CD4-positive, alpha-beta T cell (primary cell): ENCODE data around the gene WNT2. TPM values are rescaled to one million over a fixed set of nuclear protein-coding genes. Genes with fewer than 3 reads are reported as not detected.

Experiments used
- ATAC-seq: fragments of 200-7000 bp; cut with Tn5 transposase; one replicate; pipeline ENCODE4 v1.10.0; 2022; ENCODE audit warnings: mild to moderate bottlenecking; ENCODE audit not compliant: poor library complexity
- CTCF ChIA-PET: fragments of 350-600 bp; sonication (Branson Sonifier 250); formaldehyde crosslinking; loops from one replicate; lab custom pipeline; 2021; ENCODE audit warnings: antibody characterized with exemption, inconsistent platforms; lab: Charles Lee
- POLR2A ChIA-PET: fragments of 350-600 bp; sonication (Branson Sonifier 250); formaldehyde crosslinking; loops from one replicate; lab custom pipeline; 2021; ENCODE audit warnings: antibody characterized with exemption, inconsistent platforms; lab: Charles Lee
- DNase-seq, 14 experiments: peaks; one replicate each; pipeline ENCODE4 v3.0.0-alpha.2; 2013 to 2020; ENCODE audit warnings: mixed read lengths in 2 of 14
- H3K27ac ChIP-seq, 2 donors: one replicate each; pipeline versions ENCODE4 v1.5.1 to v1.7.0; 2013; ENCODE audit warnings: low read length in 2 of 2, low read depth in 1 of 2, mild to moderate bottlenecking in 1 of 2
- H3K27me3 ChIP-seq, 2 experiments: 1 replicate in 1 of 2; 2 replicates in 1 of 2; pipeline versions ENCODE4 v1.6.1 to v1.7.0; 2013; ENCODE audit warnings: low read length in 2 of 2, control low read depth in 1 of 2, mild to moderate bottlenecking in 1 of 2, moderate library complexity in 1 of 2; ENCODE audit not compliant: insufficient read depth in 2 of 2, control insufficient read depth in 1 of 2
- H3K36me3 ChIP-seq: one replicate; pipeline ENCODE4 v1.6.1; 2013; ENCODE audit warnings: low read length, control low read depth; ENCODE audit not compliant: insufficient read depth
- H3K4me1 ChIP-seq: one replicate; pipeline ENCODE4 v1.6.1; 2013; ENCODE audit warnings: low read length, control low read depth; ENCODE audit not compliant: insufficient read depth
- H3K4me3 ChIP-seq: one replicate; pipeline ENCODE4 v1.5.1; 2013; ENCODE audit warnings: mild to moderate bottlenecking, low read length, moderate library complexity
- H3K9me3 ChIP-seq, 2 experiments: 1 replicate in 1 of 2; 2 replicates in 1 of 2; pipeline versions ENCODE4 v1.6.1 to v1.7.0; 2013; ENCODE audit warnings: low read length in 2 of 2, mild to moderate bottlenecking in 2 of 2, control low read depth in 1 of 2, moderate library complexity in 1 of 2; ENCODE audit not compliant: control insufficient read depth in 1 of 2, insufficient read depth in 1 of 2
- H3K27ac Mint-ChIP-seq: one replicate; pipeline ENCODE4 v1.8.0; 2020; ENCODE audit warnings: mixed read lengths
- H3K27me3 Mint-ChIP-seq: one replicate; pipeline ENCODE4 v1.8.0; 2021; ENCODE audit warnings: mixed read lengths
- H3K36me3 Mint-ChIP-seq: one replicate; pipeline ENCODE4 v1.8.0; 2021; ENCODE audit warnings: low read depth, mixed read lengths
- H3K4me1 Mint-ChIP-seq: one replicate; pipeline ENCODE4 v1.8.0; 2021; ENCODE audit warnings: low read depth, mixed read lengths
- H3K4me3 Mint-ChIP-seq: one replicate; pipeline ENCODE4 v1.8.0; 2020; ENCODE audit warnings: mild to moderate bottlenecking, mixed read lengths
- H3K9me3 Mint-ChIP-seq: one replicate; pipeline ENCODE4 v1.8.0; 2020; ENCODE audit warnings: mixed read lengths
- intact Hi-C, 2 experiments: fragments of 100-400 bp; cut with DNase I in 1 of 2; cut with micrococcal nuclease in 1 of 2; formaldehyde crosslinking; loops; one replicate each; pipeline versions ENCODE4 v1.15.1 to v1.9.0; 2023 to 2025; cut with DNase I, micrococcal nuclease
- total RNA-seq, 174 experiments: library from RNA in 2 of 174; stranded (reverse) in 2 of 174; gene quantifications; one replicate each; pipeline ENCODE4 v1.2.3 and lab custom pipeline; 2021 to 2026
- TF ChIP-seq, protein P1 (sequence below): fragments of 200-600 bp; IDR thresholded peaks from one replicate; pipeline ENCODE4 v1.8.0; 2022; ENCODE audit warnings: antibody characterized with exemption, mild to moderate bottlenecking

The WNT2 gene
- total RNA-seq, 2 experiments from 2014 or later, result not detected

DNA sequence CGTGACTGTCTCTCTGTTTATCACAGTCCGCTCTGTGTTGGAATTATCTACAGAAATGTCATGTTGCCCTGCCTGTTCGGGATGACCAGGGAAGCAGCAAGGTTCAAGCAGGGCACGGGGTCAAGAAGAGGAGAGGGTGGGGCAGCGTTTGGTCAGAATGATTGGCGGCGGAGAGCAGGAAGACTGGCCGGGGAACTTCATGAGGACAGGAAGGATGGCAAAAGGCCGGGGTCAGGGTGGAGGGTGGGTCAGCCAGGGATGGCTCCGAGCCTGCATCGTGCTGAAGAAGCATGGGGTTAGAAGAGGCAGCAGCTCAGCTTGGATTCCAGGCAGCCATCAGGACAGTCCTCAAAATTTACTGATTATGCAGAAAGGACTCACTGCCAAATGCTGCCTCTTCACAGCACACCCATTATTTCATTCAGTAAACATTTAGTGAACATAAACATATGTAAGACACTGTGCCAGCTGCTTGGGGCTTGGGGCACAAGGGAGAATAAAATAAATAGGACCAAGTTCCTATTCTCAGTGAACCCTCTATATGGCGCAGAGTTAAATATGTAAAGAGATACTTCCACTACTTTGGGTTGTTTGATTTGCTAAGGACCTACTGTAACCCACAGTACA is 42.8 kb downstream of the WNT2 start:
- ATAC-seq (no peak), DNase-seq (no peak)
- intact Hi-C loops, result no loop called here
- Histone ChIP-seq H3K9me3 (peaks cover 0 to 5% of the 10 kb centered on the region in 2 experiments), H3K4me3 (no peak overlapping the region), H3K27ac (no peak overlapping the region), H3K36me3 (no peaks in the 10 kb centered on the region), H3K27me3 (no peaks in the 10 kb centered on the region), H3K4me1 (no peaks in the 10 kb centered on the region)
- ChIA-PET POLR2A (no interaction called here), CTCF (no interaction called here)
- peaks cover 15% of the 10 kb centered on the region for H3K27me3 Mint-ChIP-seq
- H3K4me3 Mint-ChIP-seq, result no peak overlapping the region
- TF ChIP-seq, protein P1, sequence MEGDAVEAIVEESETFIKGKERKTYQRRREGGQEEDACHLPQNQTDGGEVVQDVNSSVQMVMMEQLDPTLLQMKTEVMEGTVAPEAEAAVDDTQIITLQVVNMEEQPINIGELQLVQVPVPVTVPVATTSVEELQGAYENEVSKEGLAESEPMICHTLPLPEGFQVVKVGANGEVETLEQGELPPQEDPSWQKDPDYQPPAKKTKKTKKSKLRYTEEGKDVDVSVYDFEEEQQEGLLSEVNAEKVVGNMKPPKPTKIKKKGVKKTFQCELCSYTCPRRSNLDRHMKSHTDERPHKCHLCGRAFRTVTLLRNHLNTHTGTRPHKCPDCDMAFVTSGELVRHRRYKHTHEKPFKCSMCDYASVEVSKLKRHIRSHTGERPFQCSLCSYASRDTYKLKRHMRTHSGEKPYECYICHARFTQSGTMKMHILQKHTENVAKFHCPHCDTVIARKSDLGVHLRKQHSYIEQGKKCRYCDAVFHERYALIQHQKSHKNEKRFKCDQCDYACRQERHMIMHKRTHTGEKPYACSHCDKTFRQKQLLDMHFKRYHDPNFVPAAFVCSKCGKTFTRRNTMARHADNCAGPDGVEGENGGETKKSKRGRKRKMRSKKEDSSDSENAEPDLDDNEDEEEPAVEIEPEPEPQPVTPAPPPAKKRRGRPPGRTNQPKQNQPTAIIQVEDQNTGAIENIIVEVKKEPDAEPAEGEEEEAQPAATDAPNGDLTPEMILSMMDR, result no peak
- no peaks in the 10 kb centered on the region for H3K9me3 Mint-ChIP-seq
- no peaks in the 10 kb centered on the region for H3K4me1 Mint-ChIP-seq
- H3K27ac Mint-ChIP-seq, result no peak overlapping the region
- H3K36me3 Mint-ChIP-seq, result no peaks in the 10 kb centered on the region

DNA sequence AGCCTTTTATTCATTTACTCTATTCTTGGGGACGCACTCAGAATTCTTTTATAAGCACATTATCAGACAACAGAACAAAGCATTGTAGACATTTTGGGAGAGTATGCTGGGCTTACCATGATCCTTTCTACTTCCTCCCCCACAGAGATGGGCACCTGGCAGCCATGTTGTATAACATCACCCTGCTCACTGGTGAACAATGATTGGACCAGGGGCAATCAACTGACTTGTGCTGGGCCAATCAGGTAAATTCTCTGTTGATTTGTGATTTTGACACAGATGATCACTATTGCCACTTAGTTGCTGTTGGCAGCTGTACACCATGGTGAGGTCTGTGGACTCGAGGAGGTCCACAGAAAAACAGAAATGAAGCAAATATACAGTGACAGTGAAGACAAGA is 43.7 kb downstream of the WNT2 start:
- Mint-ChIP-seq H3K36me3 (no peaks in the 10 kb centered on the region), H3K9me3 (no peaks in the 10 kb centered on the region), H3K4me3 (no peak overlapping the region), H3K27me3 (peaks cover 19% of the 10 kb centered on the region), H3K27ac (no peak overlapping the region), H3K4me1 (no peaks in the 10 kb centered on the region)
- H3K4me3 ChIP-seq, result no peak overlapping the region
- no peak for ATAC-seq
- H3K9me3 ChIP-seq, result peaks cover 0 to 5% of the 10 kb centered on the region in 2 experiments
- CTCF ChIA-PET, result no interaction called here
- no peak for DNase-seq
- no peaks in the 10 kb centered on the region for H3K27me3 ChIP-seq
- TF ChIP-seq, protein P1, result no peak
- H3K36me3 ChIP-seq, result no peaks in the 10 kb centered on the region
- POLR2A ChIA-PET, result no interaction called here
- intact Hi-C loops, result no loop called here
- no peak overlapping the region for H3K27ac ChIP-seq
- H3K4me1 ChIP-seq, result no peaks in the 10 kb centered on the region

DNA sequence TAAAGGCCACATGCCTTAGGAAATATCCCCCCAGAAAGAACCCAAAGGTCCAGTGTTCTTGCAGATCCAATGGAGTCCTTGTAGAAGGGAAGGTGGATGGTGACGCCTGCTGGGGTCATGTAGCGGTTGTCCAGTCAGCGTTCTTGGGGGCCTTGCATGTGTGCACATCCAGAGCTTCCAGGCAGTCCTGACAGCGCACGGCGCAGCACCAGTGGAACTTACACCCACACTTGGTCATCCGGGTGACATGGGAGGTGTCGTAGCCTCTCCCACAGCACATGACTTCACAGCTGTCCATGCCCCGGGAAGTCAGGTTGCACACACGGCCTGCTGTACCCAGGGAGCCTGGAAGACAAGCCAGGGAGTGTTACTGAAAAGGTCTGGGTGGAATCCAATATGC is 44.8 kb downstream of the WNT2 start:
- Mint-ChIP-seq H3K4me3 (no peak overlapping the region), H3K27me3 (peaks cover 19% of the 10 kb centered on the region), H3K27ac (no peak overlapping the region), H3K36me3 (no peaks in the 10 kb centered on the region), H3K4me1 (no peaks in the 10 kb centered on the region), H3K9me3 (no peaks in the 10 kb centered on the region)
- DNase-seq, result no peak
- Histone ChIP-seq H3K9me3 (peaks cover 0 to 5% of the 10 kb centered on the region in 2 experiments), H3K4me1 (no peaks in the 10 kb centered on the region), H3K36me3 (no peaks in the 10 kb centered on the region), H3K27ac (no peak overlapping the region), H3K4me3 (no peak overlapping the region), H3K27me3 (no peaks in the 10 kb centered on the region)
- ChIA-PET CTCF (no interaction called here), POLR2A (no interaction called here)
- intact Hi-C loops, result no loop called here
- TF ChIP-seq, protein P1, result no peak
- ATAC-seq, result no peak
